Measurements from ENCODE around the gene ARSG.
"Not testable (repeated sequence)": the region's sequence is repeated elsewhere in the genome, so short reads cannot be mapped to it uniquely, and the experiment has no call there.

The ARSG gene

GRCh38 chr17:68290955-68291835 lies at the start of gene ARSG, which contains the start of gene SLC16A6:
Gene ARSG, plus strand, starts transcription at chr17:68291495. Its CDS starts 15,999 bp downstream, at chr17:68307494.
Gene SLC16A6, minus strand, starts transcription at chr17:68291127. Its CDS starts 12,807 bp downstream, at chr17:68278320.
- peak; percentile 74 to 76 for DNase-seq (ENCODE audit: low read depth in 2 of 2)

- no peak for DNase-seq (ENCODE audit: low read depth in 2 of 2)
Measured at GRCh38 chr17:68246271-68247028, 44.8 kb upstream of the ARSG start.

- peak; percentile 93 to 94 for DNase-seq (ENCODE audit: low read depth in 2 of 2)
Measured at GRCh38 chr17:68247445-68248198, 43.7 kb upstream of the ARSG start, which contains the start of gene AMZ2. Gene AMZ2, plus strand, starts transcription at chr17:68248043. Its CDS starts 2,145 bp downstream, at chr17:68250188.

- DNase-seq (ENCODE audit: low read depth in 2 of 2) = no peak
Measured at GRCh38 chr17:68248199-68248825, 43.0 kb upstream of the ARSG start.

- no peak for DNase-seq (ENCODE audit: low read depth in 2 of 2)
Measured at GRCh38 chr17:68248891-68249290, 42.4 kb upstream of the ARSG start.

- DNase-seq (ENCODE audit: low read depth in 2 of 2) = no peak
Measured at GRCh38 chr17:68249354-68249765, 41.9 kb upstream of the ARSG start.

- not testable (repeated sequence) for DNase-seq (ENCODE audit: low read depth in 2 of 2)
Measured at GRCh38 chr17:68253426-68253825, 37.9 kb upstream of the ARSG start.

GRCh38 chr17:68255151-68255550 lies 36.1 kb upstream of the ARSG start:
- DNase-seq (ENCODE audit: low read depth in 2 of 2) = no peak

- no peak for DNase-seq (ENCODE audit: low read depth in 2 of 2)
Measured at GRCh38 chr17:68255731-68256538, 35.4 kb upstream of the ARSG start.

GRCh38 chr17:68256701-68257100 lies 34.6 kb upstream of the ARSG start:
- DNase-seq (ENCODE audit: low read depth in 2 of 2) = not testable (repeated sequence)

GRCh38 chr17:68257934-68258333 lies 33.4 kb upstream of the ARSG start:
- no peak for DNase-seq (ENCODE audit: low read depth in 2 of 2)

- DNase-seq (ENCODE audit: low read depth in 2 of 2) = peak; percentile 60 to 81
Measured at GRCh38 chr17:68258890-68259647, 32.2 kb upstream of the ARSG start.

GRCh38 chr17:68259648-68259951 lies 31.7 kb upstream of the ARSG start:
- not testable (repeated sequence) for DNase-seq (ENCODE audit: low read depth in 2 of 2)

- DNase-seq (ENCODE audit: low read depth in 2 of 2) = no peak
Measured at GRCh38 chr17:68260051-68260762, 31.1 kb upstream of the ARSG start.

- not testable (repeated sequence) for DNase-seq (ENCODE audit: low read depth in 2 of 2)
Measured at GRCh38 chr17:68262467-68262866, 28.8 kb upstream of the ARSG start.

GRCh38 chr17:68263101-68263681 lies 28.1 kb upstream of the ARSG start:
- DNase-seq (ENCODE audit: low read depth in 2 of 2) = not testable (repeated sequence)

GRCh38 chr17:68265833-68266232 lies 25.5 kb upstream of the ARSG start:
- DNase-seq (ENCODE audit: low read depth in 2 of 2) = not testable (repeated sequence)

- no peak for DNase-seq (ENCODE audit: low read depth in 2 of 2)
Measured at GRCh38 chr17:68273722-68274121, 17.6 kb upstream of the ARSG start.

- DNase-seq (ENCODE audit: low read depth in 2 of 2) = not testable (repeated sequence)
Measured at GRCh38 chr17:68276339-68276738, 15.0 kb upstream of the ARSG start.

Data from stimulated activated CD8-positive, alpha-beta memory T cell treated with anti-CD3 and anti-CD28 coated beads, Interleukin-15, amount 100 ng/mL, for 48 hours (primary cell).